Measurements from ENCODE around the gene PGGT1B.

PGGT1B gene

DNA sequence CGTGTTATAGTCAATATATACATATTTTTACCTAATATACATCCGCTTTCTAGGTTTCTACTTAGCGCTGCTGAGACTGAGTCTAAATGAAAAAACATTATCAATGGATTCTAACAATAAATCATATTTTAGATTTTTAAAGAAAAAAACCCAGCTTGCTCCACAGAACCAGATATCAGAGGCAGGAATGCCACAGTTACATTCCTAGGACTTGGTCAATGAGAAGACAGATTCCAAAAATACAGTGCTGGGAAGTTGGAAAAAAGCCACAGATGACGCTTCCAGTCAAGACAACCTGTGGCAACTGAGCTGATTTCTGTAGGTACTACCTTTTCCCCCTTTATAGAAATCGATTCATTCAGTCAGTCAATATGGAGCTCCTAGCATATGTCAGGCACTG is 34.4 kb upstream of the PGGT1B start:
- peak overlapping the region; percentile 25 for H3K4me3 ChIP-seq (replicated peaks; ENCODE audit: low read depth, low read length)
- TF ChIP-seq, protein P1, sequence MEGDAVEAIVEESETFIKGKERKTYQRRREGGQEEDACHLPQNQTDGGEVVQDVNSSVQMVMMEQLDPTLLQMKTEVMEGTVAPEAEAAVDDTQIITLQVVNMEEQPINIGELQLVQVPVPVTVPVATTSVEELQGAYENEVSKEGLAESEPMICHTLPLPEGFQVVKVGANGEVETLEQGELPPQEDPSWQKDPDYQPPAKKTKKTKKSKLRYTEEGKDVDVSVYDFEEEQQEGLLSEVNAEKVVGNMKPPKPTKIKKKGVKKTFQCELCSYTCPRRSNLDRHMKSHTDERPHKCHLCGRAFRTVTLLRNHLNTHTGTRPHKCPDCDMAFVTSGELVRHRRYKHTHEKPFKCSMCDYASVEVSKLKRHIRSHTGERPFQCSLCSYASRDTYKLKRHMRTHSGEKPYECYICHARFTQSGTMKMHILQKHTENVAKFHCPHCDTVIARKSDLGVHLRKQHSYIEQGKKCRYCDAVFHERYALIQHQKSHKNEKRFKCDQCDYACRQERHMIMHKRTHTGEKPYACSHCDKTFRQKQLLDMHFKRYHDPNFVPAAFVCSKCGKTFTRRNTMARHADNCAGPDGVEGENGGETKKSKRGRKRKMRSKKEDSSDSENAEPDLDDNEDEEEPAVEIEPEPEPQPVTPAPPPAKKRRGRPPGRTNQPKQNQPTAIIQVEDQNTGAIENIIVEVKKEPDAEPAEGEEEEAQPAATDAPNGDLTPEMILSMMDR (IDR thresholded peaks at IDR 0.05; ENCODE audit: low read length, missing control alignments): no peak
- peak; percentile 47 for DNase-seq (ENCODE audit: low read depth)

DNA sequence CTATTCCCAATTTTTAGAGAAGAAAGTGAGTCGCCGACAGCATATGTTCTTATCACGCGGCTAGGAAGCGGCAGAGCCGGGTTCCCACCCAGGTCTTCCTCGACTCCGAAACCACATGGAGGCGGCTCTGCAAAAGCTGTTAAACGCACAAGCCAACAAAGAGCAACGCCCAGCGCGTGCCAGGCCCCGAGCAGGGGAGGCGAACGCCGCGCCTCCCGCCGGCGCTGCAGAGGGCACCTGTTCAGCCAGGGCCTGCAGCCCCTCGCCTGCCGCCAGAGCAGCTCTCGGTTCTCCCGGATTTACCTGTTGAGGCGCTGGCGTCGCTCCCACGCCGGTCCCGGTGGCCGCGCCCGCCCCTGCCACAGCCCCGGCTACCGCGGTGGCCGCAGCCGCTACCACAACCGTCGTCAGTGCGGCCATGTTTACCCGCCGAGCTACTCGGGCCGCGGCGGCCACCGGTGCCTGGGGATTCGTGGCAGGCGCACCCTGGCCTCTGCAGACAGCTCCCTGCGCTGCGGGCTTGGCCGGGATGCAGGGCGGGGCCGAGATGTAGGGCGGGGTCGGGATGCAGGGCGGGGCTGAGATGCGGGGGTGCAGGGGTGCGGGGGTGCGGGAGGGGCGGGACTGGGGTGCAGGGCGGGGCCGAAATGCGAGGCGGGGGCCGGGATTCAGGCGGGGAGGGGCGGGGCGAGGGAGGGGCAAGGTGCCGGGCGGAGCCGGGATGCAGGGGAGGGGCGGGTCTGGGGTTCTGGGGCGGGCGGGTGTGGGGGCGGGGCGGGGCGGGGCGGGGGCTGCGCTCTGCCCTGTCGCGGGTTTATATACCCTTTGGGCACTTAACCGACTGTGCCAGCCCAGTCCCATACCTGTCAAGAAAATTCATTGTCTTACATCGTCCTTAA is 33.7 kb upstream of the PGGT1B start, which contains the start of gene CCDC112:
Gene CCDC112 (minus strand): TSS at position 531 of the 899 bp plus-strand sequence. CDS start 111 bp downstream, at position 420.
- DNase-seq (ENCODE audit: low read depth): peak; percentile 76
- peak within 1 kb of the TSS; percentile 70 for H3K4me3 ChIP-seq (replicated peaks; ENCODE audit: low read depth, low read length)
- TF ChIP-seq, protein P1 (IDR thresholded peaks at IDR 0.05; ENCODE audit: low read length, missing control alignments): no peak

DNA sequence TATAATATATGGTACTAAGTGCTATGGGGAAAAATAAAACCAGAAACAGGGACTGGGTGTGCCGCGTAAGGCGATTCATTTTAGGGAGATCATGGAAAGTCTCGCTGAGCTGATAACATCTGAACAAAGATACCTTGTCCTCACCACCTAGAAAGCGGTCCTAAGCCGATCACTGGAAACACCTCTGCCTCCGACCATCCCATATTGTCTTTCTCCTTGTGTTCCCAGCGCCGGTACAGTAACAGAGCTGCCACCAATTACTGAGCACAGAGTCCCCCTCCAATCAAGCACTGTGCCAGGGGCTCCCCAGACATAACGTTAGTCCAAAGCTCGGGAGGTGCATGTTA is 33.1 kb upstream of the PGGT1B start:
- peak overlapping the region; percentile 70 for H3K4me3 ChIP-seq (replicated peaks; ENCODE audit: low read depth, low read length)
- TF ChIP-seq, protein P1 (IDR thresholded peaks at IDR 0.05; ENCODE audit: low read length, missing control alignments): no peak
- DNase-seq (ENCODE audit: low read depth): no peak

DNA sequence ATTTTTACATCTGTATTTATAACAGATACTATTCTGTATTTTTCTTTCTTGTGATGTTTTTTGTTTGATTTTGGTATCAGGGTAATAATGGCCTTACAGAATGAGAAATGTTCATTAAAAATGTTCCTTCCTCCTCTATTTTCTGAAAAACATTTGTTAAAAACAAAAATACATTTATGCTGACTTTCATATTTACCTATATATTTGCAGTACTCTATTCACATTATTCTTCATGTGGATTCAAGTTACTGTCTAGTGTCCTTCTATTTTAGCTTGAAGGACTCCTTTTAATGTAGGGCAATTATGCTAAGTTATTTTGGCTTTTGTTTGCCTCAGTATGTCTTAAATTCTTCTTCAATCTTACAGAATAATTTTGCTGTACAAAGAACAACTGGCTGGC is 28.7 kb upstream of the PGGT1B start:
- TF ChIP-seq, protein P1 (IDR thresholded peaks at IDR 0.05; ENCODE audit: low read length, missing control alignments): no peak
- no peak overlapping the region for H3K4me3 ChIP-seq (replicated peaks; ENCODE audit: low read depth, low read length)
- DNase-seq (ENCODE audit: low read depth): no peak

DNA sequence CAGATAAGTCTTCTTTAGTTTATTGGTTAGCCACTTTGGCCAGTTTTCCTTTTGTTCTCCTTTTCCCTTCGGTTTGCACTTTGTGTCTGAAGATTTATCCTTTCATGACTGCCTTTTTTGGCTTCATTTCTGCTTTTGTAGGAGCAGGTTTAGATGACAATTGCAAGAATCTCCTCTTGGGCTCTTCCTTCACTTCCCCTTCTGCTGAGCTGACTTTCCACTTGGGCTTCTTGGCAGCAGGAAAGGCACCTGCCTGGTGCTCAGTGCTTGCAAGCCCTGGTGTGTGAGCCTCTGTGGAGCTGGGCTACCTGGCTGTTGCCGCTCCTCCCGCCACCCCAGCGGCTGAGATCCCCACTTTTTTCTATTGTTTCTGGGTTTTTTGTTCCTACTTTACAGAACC is 26.4 kb upstream of the PGGT1B start:
- no peak overlapping the region for H3K4me3 ChIP-seq (replicated peaks; ENCODE audit: low read depth, low read length)
- TF ChIP-seq, protein P1 (IDR thresholded peaks at IDR 0.05; ENCODE audit: low read length, missing control alignments): no peak
- DNase-seq (ENCODE audit: low read depth): no peak

DNA sequence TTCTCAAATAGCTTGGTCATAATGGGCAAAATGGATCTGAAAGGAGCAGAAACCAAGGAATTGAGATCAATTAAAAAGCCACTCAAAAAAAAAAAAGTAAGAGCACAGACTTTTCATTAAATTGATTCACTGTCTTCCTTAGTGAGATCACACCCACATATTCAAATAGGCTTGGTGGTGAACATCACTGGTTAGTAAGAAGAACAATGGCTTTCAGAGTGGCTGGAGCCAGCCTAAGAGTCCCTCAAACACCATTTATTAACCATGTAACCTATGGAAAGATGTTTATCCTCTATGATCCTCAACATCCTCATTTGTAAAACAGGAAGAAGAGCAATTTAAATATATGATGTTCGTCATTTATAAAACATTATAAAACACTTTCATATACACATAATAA is 21.3 kb upstream of the PGGT1B start:
- H3K4me3 ChIP-seq (replicated peaks; ENCODE audit: low read depth, low read length): no peak overlapping the region
- DNase-seq (ENCODE audit: low read depth): no peak
- TF ChIP-seq, protein P1 (IDR thresholded peaks at IDR 0.05; ENCODE audit: low read length, missing control alignments): no peak

DNA sequence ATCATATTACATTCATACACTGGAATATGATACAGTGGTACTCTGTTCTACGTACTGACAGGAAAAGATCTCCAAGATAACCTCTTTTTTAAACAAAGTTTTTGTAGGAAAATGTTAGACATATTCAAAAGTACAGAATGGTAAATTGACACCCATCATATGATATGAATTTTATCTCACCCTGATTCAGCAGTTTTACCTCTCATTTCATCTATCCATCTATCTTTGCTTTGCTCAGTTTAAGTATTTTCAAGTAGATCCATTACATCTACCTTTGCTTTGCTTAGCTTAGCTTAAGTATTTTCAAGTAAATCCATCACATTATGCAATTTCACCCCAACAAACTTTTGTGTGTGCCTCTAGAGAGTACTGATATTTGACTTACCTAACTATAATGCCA is 19.5 kb upstream of the PGGT1B start:
- DNase-seq (ENCODE audit: low read depth): no peak
- H3K4me3 ChIP-seq (replicated peaks; ENCODE audit: low read depth, low read length): no peak overlapping the region
- TF ChIP-seq, protein P1 (IDR thresholded peaks at IDR 0.05; ENCODE audit: low read length, missing control alignments): no peak
